MV-4-11 (cell line): ENCODE measurements around the gene TECR.
"Not testable (repeated sequence)": the region's sequence is repeated elsewhere in the genome, so short reads cannot be mapped to it uniquely, and the experiment has no call there.

Source experiments
- DNase-seq: peaks from one replicate; lab custom pipeline; 2025; lab: John Stamatoyannopoulos, UW

Gene TECR

GRCh38 chr19:14561249-14561648, 31.9 kb downstream of the TECR start:
- DNase-seq, result no peak

DNA sequence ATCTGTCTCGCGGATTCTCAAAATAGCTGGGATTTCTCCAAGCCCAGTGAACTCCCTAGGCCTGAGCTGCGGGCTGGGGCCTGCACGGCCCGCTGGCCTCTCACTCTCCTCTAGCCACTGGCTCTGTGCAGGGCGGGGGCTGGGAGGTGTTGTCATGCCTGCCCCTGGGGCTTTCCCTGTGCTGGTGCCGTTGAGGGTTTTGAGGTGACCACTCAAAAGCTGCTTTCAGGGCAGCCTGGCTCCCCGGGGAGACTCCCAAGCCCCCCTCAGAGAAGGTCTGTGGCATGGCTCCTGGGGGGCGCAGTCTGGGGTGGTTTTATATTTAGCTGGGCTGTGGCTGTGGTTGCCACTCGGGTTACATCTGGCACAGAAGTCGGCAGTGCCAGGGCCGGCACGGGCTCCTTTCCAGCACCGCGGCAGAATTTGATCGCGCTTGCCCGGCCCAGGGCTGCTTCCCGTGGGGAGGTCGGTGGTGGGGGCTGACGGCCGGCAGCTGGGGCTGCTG, 32.5 kb downstream of the TECR start:
- DNase-seq, result peak; percentile 38

DNA sequence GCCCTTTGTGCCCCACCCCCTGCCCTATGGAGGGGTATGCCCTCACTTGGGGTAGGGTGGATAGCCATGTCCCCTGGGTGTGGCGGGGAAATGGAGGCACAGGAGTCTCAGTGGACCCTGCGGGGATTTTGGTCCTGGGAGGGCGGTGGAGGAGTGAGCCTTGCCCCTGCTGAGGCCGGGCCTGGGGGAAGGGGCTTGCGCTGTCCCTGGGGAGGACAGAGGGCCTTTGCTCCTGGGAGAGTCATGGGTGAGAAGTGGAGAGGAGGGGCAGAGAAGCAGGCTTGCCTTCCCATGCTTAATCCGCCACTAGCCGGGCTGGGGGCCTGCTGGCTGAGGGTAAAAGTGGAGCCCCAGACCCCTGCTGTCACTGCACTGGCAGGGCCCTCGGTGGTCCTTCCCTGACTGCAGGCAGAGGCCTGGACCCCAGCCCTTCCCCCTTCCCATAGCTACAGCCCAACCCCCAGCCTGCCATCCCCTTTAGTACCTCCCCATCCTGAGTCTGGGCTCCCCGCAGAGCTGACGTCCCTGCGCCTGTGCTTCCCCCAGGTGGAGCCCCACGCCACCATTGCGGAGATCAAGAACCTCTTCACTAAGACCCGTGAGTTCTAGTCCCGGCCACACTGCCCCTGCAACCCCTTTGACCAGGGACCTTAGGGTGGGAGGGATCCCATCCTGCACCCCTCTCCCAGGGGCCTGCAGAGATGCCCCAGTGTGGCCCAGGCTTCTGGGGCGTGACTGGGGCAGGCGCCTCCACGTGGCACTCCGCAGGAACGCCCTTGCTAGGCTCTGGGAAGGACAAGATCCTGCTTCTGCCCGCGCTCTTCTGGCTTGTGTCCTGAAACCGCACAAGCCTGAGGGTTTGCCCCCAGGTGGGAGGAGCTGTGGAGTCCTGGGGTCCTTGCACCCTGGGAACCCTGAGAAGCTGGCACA, 33.5 kb downstream of the TECR start:
- DNase-seq, result no peak

GRCh38 chr19:14563590-14563926, 34.2 kb downstream of the TECR start:
- no peak for DNase-seq

- no peak for DNase-seq
Measured at GRCh38 chr19:14563989-14564651, 34.7 kb downstream of the TECR start.

GRCh38 chr19:14564652-14565297, 35.4 kb downstream of the TECR start:
- not testable (repeated sequence) for DNase-seq

GRCh38 chr19:14565298-14565679, 35.9 kb downstream of the TECR start:
- DNase-seq, result no peak

DNA sequence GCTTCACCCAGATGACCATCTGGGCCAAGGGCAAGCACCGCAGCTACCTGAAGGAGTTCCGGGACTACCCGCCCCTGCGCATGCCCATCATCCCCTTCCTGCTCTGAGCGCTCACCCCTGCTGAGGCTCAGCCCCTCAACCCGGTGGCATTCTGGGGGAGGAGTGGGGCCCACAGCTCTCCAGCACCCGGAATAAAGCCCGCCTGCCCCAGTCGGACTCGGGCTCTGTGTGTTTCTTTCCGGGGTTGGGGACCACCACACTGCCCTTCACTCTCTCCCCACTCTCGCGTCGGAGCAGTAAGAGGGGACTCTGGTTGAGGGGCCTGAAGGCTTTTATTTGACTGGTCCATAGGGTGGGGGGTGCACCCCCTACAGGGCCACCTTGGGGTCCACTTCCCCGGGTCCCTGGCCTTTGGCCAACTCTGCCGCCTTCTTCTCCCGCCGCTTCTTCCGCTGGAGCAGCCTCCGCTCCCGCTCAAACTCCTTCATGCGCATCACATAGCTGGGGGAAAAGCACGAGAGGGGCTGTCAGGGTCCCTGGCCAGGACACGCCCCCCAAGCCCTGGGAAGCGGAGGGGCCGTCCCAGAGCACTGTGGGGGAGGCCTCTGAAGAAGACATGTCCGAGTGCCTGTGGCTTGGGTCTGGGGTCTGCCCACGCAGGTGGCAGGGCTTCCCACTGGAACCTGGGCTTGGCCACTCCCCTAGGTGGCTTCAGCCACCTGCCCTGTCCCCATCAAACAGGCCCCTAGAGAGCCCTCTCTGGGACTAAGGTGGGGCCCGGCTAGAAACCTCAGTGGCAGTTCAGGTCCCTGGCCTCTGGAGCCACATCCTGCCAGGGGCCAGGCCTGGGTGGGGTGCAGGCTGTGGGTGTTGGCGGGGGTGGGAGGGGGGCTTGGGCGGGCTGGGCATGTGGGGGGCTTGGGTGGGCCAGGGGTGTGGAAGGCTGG, 36.6 kb downstream of the TECR start:
- no peak for DNase-seq

- no peak for DNase-seq
Measured at GRCh38 chr19:14566712-14567077, 37.3 kb downstream of the TECR start.

- DNase-seq, result no peak
Measured at GRCh38 chr19:14567079-14567478, 37.7 kb downstream of the TECR start.

DNA sequence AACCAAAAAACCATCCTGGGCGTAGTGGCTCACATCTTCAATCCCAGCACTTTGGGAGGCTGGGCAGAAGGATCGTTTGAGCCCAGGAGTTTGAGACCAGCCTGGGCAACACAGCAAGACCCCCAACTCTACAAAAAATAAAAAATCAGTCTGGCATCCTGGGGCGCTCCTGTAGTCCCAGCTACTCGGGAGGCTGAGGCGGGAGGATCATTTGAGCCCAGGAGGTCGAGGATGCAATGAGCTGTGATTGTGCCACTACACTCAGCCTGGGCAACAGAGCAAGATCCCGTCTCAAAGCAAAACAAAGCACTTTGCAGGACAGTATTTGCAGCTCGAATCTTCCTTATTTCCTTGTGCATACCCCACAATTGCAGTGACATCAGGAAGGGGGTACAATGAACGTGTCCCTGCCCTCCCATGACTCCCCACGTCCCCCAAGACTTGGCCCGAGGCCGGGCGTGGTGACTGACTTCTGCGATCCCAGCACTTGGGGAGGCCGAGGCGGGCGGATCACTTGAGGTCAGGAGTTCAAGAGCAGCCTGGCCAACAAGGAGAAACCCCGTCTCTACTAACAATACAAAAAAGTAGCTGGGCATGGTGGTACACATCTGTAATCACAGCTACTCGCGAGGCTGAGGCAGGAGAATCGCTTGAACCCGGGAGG, 41.6 kb downstream of the TECR start:
- DNase-seq, result no peak

DNA sequence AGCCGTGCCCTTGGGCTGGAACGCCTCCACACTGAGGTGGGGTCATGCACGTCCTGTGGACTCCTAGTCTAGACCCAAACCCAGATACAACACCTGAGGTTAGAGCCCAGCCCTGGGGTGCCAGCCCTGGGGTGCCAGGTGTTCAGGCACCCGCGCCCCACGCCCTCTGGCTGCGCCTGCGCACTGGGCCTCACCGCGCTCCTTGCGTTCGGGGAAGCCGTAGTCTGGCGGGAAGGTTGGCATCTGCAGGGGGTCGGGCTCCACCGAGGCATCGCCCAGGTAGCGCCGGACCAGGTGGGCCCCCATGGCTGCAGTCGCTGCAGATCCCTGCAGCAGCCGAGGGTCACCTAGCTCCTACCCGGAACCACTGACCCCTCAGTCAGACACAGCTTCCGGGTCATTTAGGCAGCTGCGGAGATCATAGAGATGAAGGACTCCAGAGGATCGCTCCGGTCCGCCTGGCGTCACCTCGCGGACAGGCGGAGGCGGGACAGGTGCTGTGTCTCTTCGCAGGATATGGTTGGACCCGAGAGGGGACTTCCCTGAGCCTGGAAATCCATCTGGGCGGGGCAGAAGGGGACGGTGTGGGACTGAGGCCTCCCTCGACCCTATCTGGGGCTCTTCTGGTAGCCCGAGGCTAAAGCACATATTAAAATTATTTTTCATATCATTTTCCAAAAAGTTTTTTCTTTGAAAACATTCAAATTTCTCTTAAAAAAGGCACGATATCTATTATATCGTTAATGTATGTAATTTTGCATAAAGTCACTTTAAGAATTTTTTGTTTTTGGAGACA, 42.5 kb downstream of the TECR start, which contains the start of gene NDUFB7:
TSS of gene NDUFB7 (minus strand) at position 372 of the 796 bp plus-strand sequence. CDS start at position 306, 66 bp downstream.
- DNase-seq, result peak; percentile 98

- no peak for DNase-seq
Measured at GRCh38 chr19:14575428-14575980, 46.1 kb downstream of the TECR start.

DNA sequence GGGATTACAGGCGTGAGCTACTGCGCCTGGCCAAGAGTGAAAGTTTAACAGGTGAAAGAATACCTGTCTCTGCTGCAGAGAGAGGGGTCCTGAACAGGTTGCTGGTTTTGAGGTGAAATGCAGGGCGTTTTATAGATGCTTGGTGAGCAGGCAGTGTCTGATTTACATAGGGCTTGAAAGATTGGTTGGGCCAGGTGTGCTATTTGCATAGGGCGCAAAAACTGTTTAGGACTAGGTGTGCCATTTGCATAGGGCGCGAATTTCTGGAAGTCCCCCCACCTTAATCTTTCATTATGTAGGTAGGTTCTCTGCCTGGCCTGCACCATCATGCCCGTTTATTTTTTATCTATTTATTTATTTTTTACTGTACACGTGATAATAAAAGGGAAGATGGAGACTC, 47.0 kb downstream of the TECR start:
- no peak for DNase-seq

DNA sequence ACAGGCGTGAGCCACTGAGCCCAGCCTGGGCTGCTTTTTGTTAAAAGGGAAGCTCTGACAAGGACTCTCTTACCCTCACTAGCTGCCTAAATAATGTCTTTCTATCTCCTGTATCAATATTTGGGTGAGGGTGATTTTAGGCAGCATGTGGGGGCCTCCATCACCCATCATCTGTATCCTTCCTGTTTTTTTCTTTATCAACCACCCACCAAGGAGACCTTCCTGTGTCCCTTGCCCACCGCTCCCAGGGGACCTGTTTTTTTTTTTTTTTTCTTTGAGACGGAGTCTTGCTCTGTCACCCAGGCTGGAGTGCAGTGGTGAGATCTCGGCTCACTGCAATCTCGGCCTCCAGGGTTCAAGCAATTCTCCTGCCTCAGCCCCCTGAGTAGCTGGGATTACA, 47.9 kb downstream of the TECR start:
- no peak for DNase-seq

- peak; percentile 70 for DNase-seq
Measured at GRCh38 chr19:14577885-14578427, 48.6 kb downstream of the TECR start.

GRCh38 chr19:14580623-14581237, 51.3 kb downstream of the TECR start:
- no peak for DNase-seq

DNA sequence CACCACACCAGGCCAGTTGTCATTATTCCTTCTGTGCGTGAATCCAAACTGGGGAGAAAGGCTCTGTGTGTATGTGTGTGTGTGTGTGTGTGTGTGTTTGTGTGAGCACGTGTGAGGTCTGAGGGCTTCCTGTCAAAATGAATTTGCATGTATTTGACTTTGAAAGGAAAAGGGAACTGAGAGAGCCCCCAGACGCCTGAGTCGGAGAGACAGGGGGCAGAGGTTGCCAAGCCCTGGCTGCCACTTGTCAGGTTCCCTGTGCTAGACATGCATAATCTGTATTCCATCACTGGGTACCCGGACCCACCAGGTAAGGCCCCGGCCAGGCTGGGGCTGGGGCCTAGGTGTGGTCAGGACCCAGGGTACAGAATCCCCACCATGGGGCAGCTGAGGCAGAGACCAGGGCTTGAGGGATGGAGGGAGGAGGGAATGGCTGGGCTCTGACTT, 53.5 kb downstream of the TECR start, which contains the start of gene CLEC17A:
TSS of gene CLEC17A (plus strand) at position 191 of the 447 bp plus-strand sequence. CDS start at position 268, 77 bp downstream.
- peak; percentile 97 for DNase-seq

- DNase-seq, result not testable (repeated sequence)
Measured at GRCh38 chr19:14584372-14584771, 55.0 kb downstream of the TECR start.
